CD4-positive, alpha-beta T cell treated with Interleukin-17A for 1 hour (primary cell): ENCODE measurements around the gene SLC26A11.
A peak's percentile ranks its signal among the peaks of the same experiment; 100 is the strongest.
"Not testable (repeated sequence)": the region's sequence is repeated elsewhere in the genome, so short reads cannot be mapped to it uniquely, and the experiment has no call there.

Experiments used
- DNase-seq: peaks from one replicate; pipeline ENCODE4 v3.0.0-alpha.2; 2020

The SLC26A11 gene

GRCh38 chr17:80219013-80219762, 1.0 kb upstream of the SLC26A11 start:
- peak; percentile 93 for DNase-seq

- no peak for DNase-seq
These were observed 519 bp upstream of the SLC26A11 start for GRCh38 chr17:80219763-80220053.

GRCh38 chr17:80220736-80221215, 549 bp downstream of the SLC26A11 start:
- no peak for DNase-seq

- DNase-seq = no peak
These were observed 1.3 kb downstream of the SLC26A11 start for GRCh38 chr17:80221351-80222105.

GRCh38 chr17:80222376-80223141, 2.3 kb downstream of the SLC26A11 start:
- DNase-seq = no peak

GRCh38 chr17:80223142-80223815, 3.1 kb downstream of the SLC26A11 start:
- no peak for DNase-seq

- DNase-seq = no peak
These were observed 3.7 kb downstream of the SLC26A11 start for GRCh38 chr17:80223838-80224497.

- DNase-seq = no peak
These were observed 4.5 kb downstream of the SLC26A11 start for GRCh38 chr17:80224683-80225082.

GRCh38 chr17:80225230-80225629, 5.0 kb downstream of the SLC26A11 start:
- no peak for DNase-seq

- no peak for DNase-seq
These were observed 6.9 kb downstream of the SLC26A11 start for GRCh38 chr17:80227156-80227555.

GRCh38 chr17:80227666-80228065, 7.4 kb downstream of the SLC26A11 start:
- DNase-seq = no peak

GRCh38 chr17:80228477-80228876, 8.2 kb downstream of the SLC26A11 start:
- DNase-seq = no peak

GRCh38 chr17:80229011-80229410, 8.8 kb downstream of the SLC26A11 start:
- no peak for DNase-seq

GRCh38 chr17:80232438-80232837, 12.2 kb downstream of the SLC26A11 start:
- DNase-seq = no peak

GRCh38 chr17:80233202-80233601, 13.0 kb downstream of the SLC26A11 start:
- no peak for DNase-seq

- no peak for DNase-seq
These were observed 16.7 kb downstream of the SLC26A11 start for GRCh38 chr17:80236911-80237310.

GRCh38 chr17:80237386-80237785, 17.2 kb downstream of the SLC26A11 start:
- DNase-seq = no peak

GRCh38 chr17:80242505-80242904, 22.3 kb downstream of the SLC26A11 start:
- no peak for DNase-seq

GRCh38 chr17:80243526-80244433, 23.6 kb downstream of the SLC26A11 start:
- DNase-seq = no peak

- DNase-seq = not testable (repeated sequence)
These were observed 24.2 kb downstream of the SLC26A11 start for GRCh38 chr17:80244448-80244847.

GRCh38 chr17:80244871-80245509, 24.8 kb downstream of the SLC26A11 start:
- DNase-seq = no peak
